ENCODE results near the gene SMLR1.

SMLR1 gene

GRCh38 chr6:130825772-130826441 lies 1.3 kb upstream of the SMLR1 start:
- DNase-seq (ENCODE audit: low read depth), result no peak

- no peak for DNase-seq (ENCODE audit: low read depth)
These were observed 562 bp upstream of the SMLR1 start for GRCh38 chr6:130826442-130827246.

- no peak for DNase-seq (ENCODE audit: low read depth)
These were observed 2.2 kb downstream of the SMLR1 start for GRCh38 chr6:130829333-130829910.

- no peak for DNase-seq (ENCODE audit: low read depth)
These were observed 4.4 kb downstream of the SMLR1 start for GRCh38 chr6:130831607-130832006.

GRCh38 chr6:130833569-130833968 lies 6.4 kb downstream of the SMLR1 start:
- DNase-seq (ENCODE audit: low read depth), result no peak

DNA sequence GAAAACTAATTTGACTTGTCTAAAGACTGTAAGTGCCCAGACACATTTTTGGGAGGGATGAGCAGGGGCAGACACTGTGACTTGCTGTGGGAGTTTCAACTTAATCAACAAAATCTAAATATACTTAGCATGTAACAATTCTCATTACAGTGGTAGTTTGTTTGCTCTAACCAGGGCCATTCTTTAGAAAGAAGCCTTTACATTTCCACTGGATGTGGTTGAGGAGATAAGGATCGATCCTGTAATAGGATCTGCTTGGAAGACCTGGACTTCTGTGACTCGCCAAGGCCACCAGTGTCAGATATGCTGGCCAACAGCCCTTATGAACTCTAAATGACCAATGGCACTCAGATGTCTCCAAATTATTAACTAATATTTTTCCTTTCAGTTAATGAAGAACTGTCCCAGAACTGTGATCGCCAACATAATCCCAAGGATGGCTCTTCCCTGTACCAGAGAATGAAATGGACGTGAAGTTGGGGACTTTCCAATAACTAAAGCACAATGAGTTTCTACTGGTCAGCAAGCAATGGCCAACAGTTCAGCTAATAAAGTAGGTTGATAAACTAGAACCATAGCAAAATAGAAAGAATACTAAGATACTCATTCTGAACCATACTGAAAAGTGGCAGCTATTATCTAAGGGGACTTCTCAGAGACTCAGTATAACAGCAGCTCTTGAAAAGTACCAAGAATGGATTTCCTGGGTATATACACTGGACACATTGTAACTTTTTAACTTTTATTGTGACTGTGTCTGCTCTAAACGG lies 7.5 kb downstream of the SMLR1 start:
- DNase-seq (ENCODE audit: low read depth), result no peak

GRCh38 chr6:130836055-130836640 lies 8.9 kb downstream of the SMLR1 start:
- DNase-seq (ENCODE audit: low read depth), result no peak

DNA sequence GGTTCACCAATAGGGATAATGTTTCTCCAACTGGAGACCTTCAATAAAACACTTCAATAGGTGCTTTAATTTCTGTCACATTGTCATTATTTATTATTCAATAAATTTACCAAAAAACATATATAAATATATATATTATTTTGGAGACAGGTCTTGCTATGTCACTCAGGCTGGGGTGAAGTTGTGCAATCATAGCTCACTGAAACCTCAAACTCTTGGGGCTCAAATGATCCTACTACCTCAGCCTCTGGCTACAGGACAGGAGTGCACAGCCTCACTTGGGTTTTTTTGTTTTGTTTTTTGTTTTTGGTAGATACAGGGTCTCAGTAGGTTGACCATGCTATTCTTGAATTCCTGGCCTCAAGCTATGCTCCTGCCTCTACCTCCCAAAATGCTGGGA lies 9.9 kb downstream of the SMLR1 start:
- no peak for DNase-seq (ENCODE audit: low read depth)

DNA sequence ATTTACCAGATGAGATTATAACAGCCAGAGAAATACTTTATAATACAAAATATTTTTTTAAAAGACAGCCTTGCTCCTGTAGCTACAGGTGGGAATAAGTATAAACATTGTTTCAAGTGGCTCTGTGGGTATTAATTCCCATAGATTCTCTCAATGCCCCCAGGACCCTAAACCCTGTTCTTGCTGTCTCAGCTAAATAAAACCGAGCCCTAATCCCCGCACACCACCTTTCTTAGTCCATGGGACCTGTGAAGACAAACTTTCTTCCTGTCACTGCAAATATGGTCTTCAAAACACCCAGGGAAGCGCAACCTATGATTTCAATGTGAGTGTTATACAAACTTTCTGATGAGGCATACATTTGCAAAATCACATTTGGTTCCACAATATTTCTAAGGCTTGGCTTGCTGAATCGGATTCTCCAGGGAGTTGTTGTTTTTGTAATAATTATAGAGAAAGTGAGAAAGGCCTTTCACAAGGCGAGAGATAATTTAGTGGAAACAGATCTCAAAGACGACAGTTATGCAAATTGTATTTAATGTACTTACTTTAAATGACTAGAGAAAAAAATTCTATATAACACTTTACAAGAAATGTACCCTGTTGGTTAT lies 11.1 kb downstream of the SMLR1 start:
- DNase-seq (ENCODE audit: low read depth), result no peak

DNA sequence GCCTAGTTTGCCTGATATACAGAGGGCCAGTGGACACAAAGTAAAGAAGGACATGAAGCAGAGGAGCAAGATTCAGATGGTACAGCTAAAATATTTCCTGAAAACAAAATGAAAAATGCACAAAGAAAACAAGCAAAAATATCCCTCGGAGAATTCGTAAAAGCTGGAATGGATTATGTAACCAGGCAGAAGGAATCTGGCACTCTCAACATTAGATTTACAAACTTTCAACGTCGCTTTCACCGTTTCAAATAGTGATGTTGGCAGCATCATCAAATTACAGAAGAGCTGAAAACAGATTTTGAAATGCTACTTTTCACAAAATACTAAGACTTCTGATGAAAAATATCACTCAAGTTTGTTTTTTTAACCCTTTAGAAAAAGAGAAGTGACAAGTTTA lies 11.7 kb downstream of the SMLR1 start:
- no peak for DNase-seq (ENCODE audit: low read depth)

DNA sequence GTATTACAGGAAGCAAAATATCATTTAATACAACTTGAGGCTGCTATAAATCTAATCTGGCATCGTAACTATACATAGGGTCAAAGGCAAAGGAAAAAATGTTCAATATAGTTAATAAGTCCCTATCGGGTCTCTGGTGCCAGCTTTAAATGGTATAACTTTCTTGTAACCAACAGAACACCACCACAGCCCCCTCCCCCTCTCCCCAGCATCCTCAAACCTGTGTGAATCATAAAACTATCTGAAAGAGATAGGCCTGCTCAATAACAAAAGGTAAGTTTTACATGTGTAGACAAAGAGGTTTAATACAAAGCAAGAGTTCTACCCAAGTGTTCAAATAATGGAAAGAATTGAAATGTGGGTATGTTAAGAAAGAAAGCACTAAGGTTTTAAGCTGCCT lies 12.2 kb downstream of the SMLR1 start:
- DNase-seq (ENCODE audit: low read depth), result no peak

GRCh38 chr6:130840050-130840449 lies 12.8 kb downstream of the SMLR1 start:
- no peak for DNase-seq (ENCODE audit: low read depth)

- no peak for DNase-seq (ENCODE audit: low read depth)
These were observed 14.0 kb downstream of the SMLR1 start for GRCh38 chr6:130841128-130841728.

DNA sequence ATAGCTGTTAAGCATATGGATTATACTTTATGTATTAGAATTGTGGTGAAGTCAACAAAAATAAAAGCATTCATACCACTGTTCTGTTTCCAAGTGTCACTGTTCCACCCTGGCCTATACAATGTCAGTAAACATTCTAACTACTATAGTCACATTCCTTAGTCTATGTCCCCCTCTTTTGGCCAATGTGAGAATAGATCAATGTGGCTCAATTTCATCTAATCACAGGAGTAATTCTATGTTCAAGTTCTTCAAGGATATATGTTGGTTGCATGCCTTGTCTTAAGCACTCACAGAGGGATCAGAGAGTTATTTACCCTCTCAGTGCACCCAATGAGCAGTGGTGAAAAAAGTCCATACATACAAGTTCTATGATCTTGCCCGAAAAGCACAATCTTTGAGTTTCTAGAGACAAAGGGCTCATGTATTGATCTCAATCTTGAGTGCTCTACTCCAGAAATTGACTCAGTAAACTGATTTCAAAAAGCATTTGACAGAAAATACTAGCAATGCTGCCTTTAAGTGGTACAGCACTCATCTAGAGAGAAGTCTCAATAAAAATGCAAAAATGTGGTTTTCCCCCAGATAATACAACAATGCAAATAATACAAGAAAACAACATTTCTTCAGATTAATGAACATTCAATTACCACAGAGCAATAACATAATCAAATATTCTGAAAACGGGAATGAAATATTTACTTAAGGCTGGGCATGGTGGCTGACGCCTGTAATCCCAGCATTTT lies 16.5 kb downstream of the SMLR1 start:
- no peak for DNase-seq (ENCODE audit: low read depth)

GRCh38 chr6:130846501-130846900 lies 19.3 kb downstream of the SMLR1 start:
- no peak for DNase-seq (ENCODE audit: low read depth)

DNA sequence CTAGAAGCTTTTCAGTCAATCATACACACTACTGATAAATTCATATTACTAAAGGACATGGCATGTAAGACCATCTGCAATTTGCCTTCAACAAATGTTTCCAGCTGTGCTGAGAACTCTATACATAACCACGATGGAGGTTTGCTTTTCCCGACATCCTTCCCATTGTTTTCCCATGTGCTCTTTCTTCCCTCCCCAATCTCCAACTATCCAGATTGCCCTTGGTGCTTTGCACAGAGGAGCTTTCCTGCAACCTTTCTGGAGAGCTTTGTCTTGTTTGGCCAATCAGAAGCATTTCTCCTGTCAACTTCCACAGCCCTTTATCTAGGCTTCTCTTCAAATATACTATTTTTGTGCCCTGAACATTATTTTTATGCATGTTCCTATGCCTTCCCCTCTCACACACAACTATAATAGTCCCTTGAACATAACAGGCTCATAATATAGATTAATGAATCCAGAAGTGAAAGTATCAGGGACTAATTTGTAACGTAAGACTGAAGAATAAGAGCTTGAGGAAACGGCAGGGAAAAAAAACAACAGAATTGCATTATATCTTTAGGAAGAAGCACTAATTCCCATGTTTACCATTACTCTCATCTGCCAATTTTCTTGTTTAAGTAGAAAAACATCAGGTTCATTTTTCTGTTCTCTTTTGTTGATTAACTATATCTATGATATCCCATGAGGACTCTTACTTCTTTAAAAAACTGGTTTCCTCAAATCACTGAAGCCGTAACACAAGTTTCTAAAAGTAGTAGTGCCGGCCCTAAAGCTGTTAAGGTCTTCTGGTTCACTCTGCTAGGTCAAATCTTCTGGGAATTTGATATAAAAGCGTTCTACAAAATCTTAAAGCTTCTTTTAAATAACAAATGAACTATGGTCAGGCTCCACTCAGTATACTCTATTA lies 20.1 kb downstream of the SMLR1 start:
- no peak for DNase-seq (ENCODE audit: low read depth)

- DNase-seq (ENCODE audit: low read depth), result no peak
These were observed 21.7 kb downstream of the SMLR1 start for GRCh38 chr6:130848945-130849344.

- no peak for DNase-seq (ENCODE audit: low read depth)
These were observed 22.4 kb downstream of the SMLR1 start for GRCh38 chr6:130849594-130849993.

GRCh38 chr6:130851026-130851425 lies 23.8 kb downstream of the SMLR1 start:
- no peak for DNase-seq (ENCODE audit: low read depth)

Measured in stimulated activated CD8-positive, alpha-beta memory T cell treated with anti-CD3 and anti-CD28 coated beads, Interleukin-12 subunit alpha, Interleukin-12 subunit beta, amount 100 ng/mL, for 1 hour (primary cell).